T-helper 1 cell treated with Interleukin-12 subunit alpha and Interleukin-12 subunit beta and Interleukin-4 antibody, amounts not matched to agents 30 μg/mL and 1 μg/mL, for 36 hours (primary cell): Measurements from ENCODE around the gene CYB5B.

Experiments used
- H3K27ac Mint-ChIP-seq: one replicate; pipeline ENCODE4 v1.8.0; 2021; ENCODE audit warnings: mild to moderate bottlenecking, mixed read lengths
- H3K27me3 Mint-ChIP-seq: one replicate; pipeline ENCODE4 v1.8.0; 2021; ENCODE audit warnings: low read depth, mixed read lengths
- H3K36me3 Mint-ChIP-seq: one replicate; pipeline ENCODE4 v1.8.0; 2021; ENCODE audit warnings: low read depth, mixed read lengths
- H3K4me1 Mint-ChIP-seq: one replicate; pipeline ENCODE4 v1.8.0; 2021; ENCODE audit warnings: low read depth, mixed read lengths
- H3K4me3 Mint-ChIP-seq: one replicate; pipeline ENCODE4 v1.8.0; 2021; ENCODE audit warnings: mild to moderate bottlenecking, moderate library complexity, mixed read lengths
- H3K9me3 Mint-ChIP-seq: one replicate; pipeline ENCODE4 v1.8.0; 2021; ENCODE audit warnings: mixed read lengths

CYB5B gene

GRCh38 chr16:69424053-69424934, at the start of gene CYB5B:
TSS of gene CYB5B (plus strand) at chr16:69424619. CDS start at chr16:69424684, 65 bp downstream.
- peaks cover 32% of the 10 kb centered on the region for H3K4me1 Mint-ChIP-seq
- peaks cover 10% of the 10 kb centered on the region for H3K9me3 Mint-ChIP-seq
- H3K4me3 Mint-ChIP-seq, result peak within 1 kb of the TSS; percentile 99
- H3K27ac Mint-ChIP-seq, result peak within 1 kb of the TSS; percentile 96
- H3K27me3 Mint-ChIP-seq, result no peaks in the 10 kb centered on the region
- peaks cover 27% of the 10 kb centered on the region for H3K36me3 Mint-ChIP-seq

- Mint-ChIP-seq H3K27ac (no peak overlapping the region), H3K4me3 (no peak overlapping the region), H3K4me1 (peaks cover 3% of the 10 kb centered on the region), H3K9me3 (no peaks in the 10 kb centered on the region), H3K27me3 (no peaks in the 10 kb centered on the region), H3K36me3 (peaks cover 31% of the 10 kb centered on the region)
Measured at GRCh38 chr16:69376393-69377059, 47.9 kb upstream of the CYB5B start.

GRCh38 chr16:69378036-69378435, 46.4 kb upstream of the CYB5B start:
- no peak overlapping the region for H3K4me3 Mint-ChIP-seq
- H3K27me3 Mint-ChIP-seq, result no peaks in the 10 kb centered on the region
- H3K27ac Mint-ChIP-seq, result no peak overlapping the region
- H3K36me3 Mint-ChIP-seq, result peaks cover 31% of the 10 kb centered on the region
- peaks cover 11% of the 10 kb centered on the region for H3K4me1 Mint-ChIP-seq
- no peaks in the 10 kb centered on the region for H3K9me3 Mint-ChIP-seq

GRCh38 chr16:69378760-69379159, 45.7 kb upstream of the CYB5B start:
- Mint-ChIP-seq H3K27ac (no peak overlapping the region), H3K27me3 (no peaks in the 10 kb centered on the region), H3K36me3 (peaks cover 34% of the 10 kb centered on the region), H3K9me3 (no peaks in the 10 kb centered on the region), H3K4me1 (peaks cover 16% of the 10 kb centered on the region), H3K4me3 (no peak overlapping the region)

GRCh38 chr16:69381231-69381630, 43.2 kb upstream of the CYB5B start:
- H3K36me3 Mint-ChIP-seq, result peaks cover 39% of the 10 kb centered on the region
- no peak overlapping the region for H3K27ac Mint-ChIP-seq
- no peaks in the 10 kb centered on the region for H3K27me3 Mint-ChIP-seq
- H3K4me1 Mint-ChIP-seq, result peaks cover 29% of the 10 kb centered on the region
- no peak overlapping the region for H3K4me3 Mint-ChIP-seq
- no peaks in the 10 kb centered on the region for H3K9me3 Mint-ChIP-seq

DNA sequence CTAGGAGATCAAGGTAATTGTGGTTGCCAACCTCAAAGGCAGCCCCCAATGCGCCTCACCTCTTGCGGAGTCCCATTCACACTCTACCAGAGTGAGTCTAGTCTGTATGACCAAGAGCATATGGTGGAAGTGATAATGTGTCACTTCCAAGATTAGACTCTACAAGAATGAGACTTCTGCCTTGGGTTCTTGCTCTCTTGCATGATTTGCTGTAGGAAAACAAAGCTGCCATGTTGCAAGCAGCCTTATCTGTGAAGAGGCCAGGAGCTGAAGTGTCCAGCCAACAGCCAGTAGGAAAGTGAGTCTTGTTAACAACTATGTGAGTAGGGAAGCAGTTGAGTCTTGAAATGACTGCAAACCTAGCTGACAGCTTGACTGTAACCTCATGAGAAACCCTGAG, 42.0 kb upstream of the CYB5B start:
- Mint-ChIP-seq H3K27me3 (no peaks in the 10 kb centered on the region), H3K4me1 (peaks cover 29% of the 10 kb centered on the region), H3K9me3 (no peaks in the 10 kb centered on the region), H3K27ac (no peak overlapping the region), H3K36me3 (peaks cover 38% of the 10 kb centered on the region), H3K4me3 (no peak overlapping the region)

- Mint-ChIP-seq H3K27me3 (no peaks in the 10 kb centered on the region), H3K36me3 (peaks cover 21% of the 10 kb centered on the region), H3K4me1 (peaks cover 29% of the 10 kb centered on the region), H3K27ac (peak overlapping the region; percentile 95), H3K4me3 (peak overlapping the region; percentile 97), H3K9me3 (no peaks in the 10 kb centered on the region)
Measured at GRCh38 chr16:69384974-69385373, 39.4 kb upstream of the CYB5B start.

- H3K9me3 Mint-ChIP-seq, result no peaks in the 10 kb centered on the region
- H3K4me1 Mint-ChIP-seq, result peaks cover 29% of the 10 kb centered on the region
- no peak overlapping the region for H3K27ac Mint-ChIP-seq
- H3K4me3 Mint-ChIP-seq, result no peak overlapping the region
- H3K36me3 Mint-ChIP-seq, result peaks cover 21% of the 10 kb centered on the region
- no peaks in the 10 kb centered on the region for H3K27me3 Mint-ChIP-seq
Measured at GRCh38 chr16:69386596-69386995, 37.8 kb upstream of the CYB5B start.

GRCh38 chr16:69393898-69394849, 30.2 kb upstream of the CYB5B start:
- Mint-ChIP-seq H3K36me3 (no peaks in the 10 kb centered on the region), H3K27ac (no peak overlapping the region), H3K4me1 (peaks cover 12% of the 10 kb centered on the region), H3K9me3 (no peaks in the 10 kb centered on the region), H3K4me3 (no peak overlapping the region), H3K27me3 (no peaks in the 10 kb centered on the region)

- H3K27me3 Mint-ChIP-seq, result no peaks in the 10 kb centered on the region
- H3K4me1 Mint-ChIP-seq, result peaks cover 12% of the 10 kb centered on the region
- no peaks in the 10 kb centered on the region for H3K9me3 Mint-ChIP-seq
- H3K4me3 Mint-ChIP-seq, result no peak overlapping the region
- peak overlapping the region; percentile 45 for H3K27ac Mint-ChIP-seq
- no peaks in the 10 kb centered on the region for H3K36me3 Mint-ChIP-seq
Measured at GRCh38 chr16:69395859-69396186, 28.6 kb upstream of the CYB5B start.

- no peak overlapping the region for H3K4me3 Mint-ChIP-seq
- no peaks in the 10 kb centered on the region for H3K9me3 Mint-ChIP-seq
- H3K27ac Mint-ChIP-seq, result peak overlapping the region; percentile 45
Measured at GRCh38 chr16:69396187-69397061, 28.0 kb upstream of the CYB5B start.

GRCh38 chr16:69397821-69398521, 26.4 kb upstream of the CYB5B start:
- H3K4me1 Mint-ChIP-seq, result peaks cover 12% of the 10 kb centered on the region
- no peaks in the 10 kb centered on the region for H3K27me3 Mint-ChIP-seq
- no peak overlapping the region for H3K4me3 Mint-ChIP-seq
- no peaks in the 10 kb centered on the region for H3K36me3 Mint-ChIP-seq
- H3K27ac Mint-ChIP-seq, result no peak overlapping the region
- H3K9me3 Mint-ChIP-seq, result no peaks in the 10 kb centered on the region

More at GRCh38 chr16:69396187-69397061, 28.0 kb upstream of the CYB5B start:
- Mint-ChIP-seq H3K36me3 (no peaks in the 10 kb centered on the region), H3K27me3 (no peaks in the 10 kb centered on the region), H3K4me1 (peaks cover 12% of the 10 kb centered on the region)

GRCh38 chr16:69399361-69399760, 25.1 kb upstream of the CYB5B start:
- H3K4me3 Mint-ChIP-seq, result no peak overlapping the region
- no peak overlapping the region for H3K27ac Mint-ChIP-seq
- no peaks in the 10 kb centered on the region for H3K27me3 Mint-ChIP-seq
- H3K36me3 Mint-ChIP-seq, result no peaks in the 10 kb centered on the region
- H3K9me3 Mint-ChIP-seq, result no peaks in the 10 kb centered on the region
- peaks cover 12% of the 10 kb centered on the region for H3K4me1 Mint-ChIP-seq
